Nephron progenitor cell (in vitro differentiated cells): Measurements from ENCODE around the gene GABRD.

Source experiments
- DNase-seq: peaks from one replicate; pipeline ENCODE4 v3.0.0; 2021
- H3K27ac Mint-ChIP-seq: 2 replicates; pipeline ENCODE4 v1.8.0; 2021; ENCODE audit warnings: mild to moderate bottlenecking, moderate library complexity, mixed read lengths
- H3K27me3 Mint-ChIP-seq: 2 replicates; pipeline ENCODE4 v1.8.0; 2021; ENCODE audit warnings: mild to moderate bottlenecking, low read depth, mixed read lengths; ENCODE audit not compliant: poor library complexity
- H3K36me3 Mint-ChIP-seq: 2 replicates; pipeline ENCODE4 v1.8.0; 2021; ENCODE audit warnings: low read depth, mixed read lengths
- H3K4me1 Mint-ChIP-seq: 2 replicates; pipeline ENCODE4 v1.8.0; 2021; ENCODE audit warnings: mixed read lengths
- H3K4me3 Mint-ChIP-seq: 2 replicates; pipeline ENCODE4 v1.8.0; 2021; ENCODE audit warnings: mild to moderate bottlenecking, moderate library complexity, mixed read lengths
- H3K9me3 Mint-ChIP-seq: 2 replicates; pipeline ENCODE4 v1.8.0; 2021; ENCODE audit warnings: mild to moderate bottlenecking, moderate library complexity, mixed read lengths
- CTCF ChIP-seq: fragments of 200-600 bp; sonication (generic); IDR thresholded peaks from 2 replicates; pipeline ENCODE4 v1.5.0; 2021; ENCODE audit warnings: antibody characterized with exemption

The GABRD gene

DNA sequence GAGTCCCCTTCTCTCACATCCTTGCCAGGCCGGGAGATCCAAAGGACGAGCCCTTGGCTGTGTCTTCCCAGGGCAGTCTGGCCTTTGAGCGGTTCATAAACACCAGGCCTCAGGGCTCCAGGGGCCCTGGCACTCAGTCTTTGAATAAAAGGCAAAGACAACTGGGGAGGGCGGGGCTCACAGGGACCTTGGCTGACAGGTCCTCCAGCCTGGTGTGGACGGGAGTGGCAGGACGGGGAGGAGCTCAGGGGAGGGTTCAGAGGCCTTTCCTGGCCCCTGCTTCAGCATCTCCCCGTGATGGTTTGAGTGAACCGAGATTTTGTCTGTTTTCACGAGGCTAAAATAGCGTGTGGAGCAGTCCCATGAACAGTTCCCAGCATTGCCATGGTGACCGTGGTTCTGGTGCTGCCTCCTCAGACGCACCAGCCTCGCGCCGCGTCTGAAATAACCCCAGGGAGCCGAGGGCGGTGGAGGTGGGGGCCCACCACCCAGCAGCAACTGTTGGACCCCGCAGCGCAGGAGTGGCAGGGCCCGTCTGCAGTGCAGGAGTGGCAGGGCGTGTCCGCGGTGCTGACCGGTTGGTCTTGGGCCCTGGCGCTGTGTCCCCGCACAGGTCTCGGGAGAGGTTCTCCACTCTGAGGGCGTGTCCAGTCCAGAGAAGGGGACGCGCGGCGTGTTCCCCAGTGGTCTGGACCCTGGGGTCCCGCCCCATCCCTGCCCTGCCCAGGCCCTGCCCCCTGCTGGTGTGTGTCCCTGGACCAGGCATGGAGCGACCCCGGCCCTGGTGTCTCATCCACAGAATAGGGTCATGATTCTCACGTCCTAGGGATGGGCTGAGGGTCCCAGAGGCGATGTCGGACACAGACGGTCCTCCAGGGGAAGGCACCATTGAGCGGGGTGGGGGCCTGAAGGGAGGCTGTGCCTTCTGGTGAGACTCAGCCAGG lies 24.0 kb downstream of the GABRD start:
- Mint-ChIP-seq H3K27me3 (peaks cover 40% of the 10 kb centered on the region), H3K4me1 (peaks cover 15% of the 10 kb centered on the region), H3K27ac (no peak overlapping the region), H3K36me3 (no peaks in the 10 kb centered on the region), H3K4me3 (no peak overlapping the region), H3K9me3 (peaks cover 3% of the 10 kb centered on the region)
- no peak for DNase-seq
- no peak for TF ChIP-seq CTCF

GRCh38 chr1:2043886-2044285 lies 24.7 kb downstream of the GABRD start:
- H3K4me3 Mint-ChIP-seq, result no peak overlapping the region
- TF ChIP-seq CTCF, result no peak
- no peak for DNase-seq
- H3K27me3 Mint-ChIP-seq, result peaks cover 44% of the 10 kb centered on the region
- no peaks in the 10 kb centered on the region for H3K9me3 Mint-ChIP-seq
- H3K27ac Mint-ChIP-seq, result no peak overlapping the region
- H3K4me1 Mint-ChIP-seq, result peaks cover 20% of the 10 kb centered on the region
- H3K36me3 Mint-ChIP-seq, result no peaks in the 10 kb centered on the region

DNA sequence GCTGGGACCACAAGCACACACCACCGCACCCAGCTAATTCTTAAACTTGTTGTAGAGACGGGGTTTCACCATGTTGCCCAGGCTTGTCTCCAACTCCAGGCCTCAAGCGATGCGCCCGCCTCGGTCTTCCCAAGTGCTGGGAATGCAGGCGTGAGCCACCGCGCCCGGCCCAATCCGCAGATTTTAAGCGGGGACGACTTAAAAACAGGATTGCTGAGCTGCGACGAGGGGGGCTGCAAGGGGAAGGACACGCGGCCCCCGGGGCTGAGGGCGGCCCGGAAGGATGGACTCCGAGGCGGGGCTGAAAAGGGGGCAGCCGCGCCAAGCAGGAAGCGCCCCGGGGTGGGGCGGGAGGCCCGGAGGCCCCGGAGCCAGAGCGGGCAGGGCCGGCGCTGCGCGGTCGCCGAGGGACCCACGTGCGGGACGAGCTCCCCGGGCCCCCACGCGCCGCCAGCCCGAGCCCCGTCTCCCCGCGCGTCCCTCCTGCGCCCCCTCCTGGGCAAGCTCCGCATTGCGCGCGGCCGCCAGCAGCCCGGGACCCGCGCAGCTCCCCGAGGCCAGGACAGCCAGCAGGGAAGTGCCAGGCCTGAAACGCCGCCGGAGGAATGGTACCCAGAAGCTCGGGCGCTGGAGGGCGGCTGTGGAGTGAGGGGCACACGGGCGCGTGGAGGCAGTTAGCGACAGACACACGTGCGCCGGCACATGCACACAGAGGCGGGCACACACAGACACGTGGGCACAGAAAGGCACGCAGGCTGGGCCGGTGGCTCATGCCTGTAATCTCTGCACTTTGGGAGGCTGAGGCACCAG lies 25.6 kb downstream of the GABRD start:
- peaks cover 27% of the 10 kb centered on the region for H3K4me1 Mint-ChIP-seq
- H3K27ac Mint-ChIP-seq, result no peak overlapping the region
- H3K4me3 Mint-ChIP-seq, result no peak overlapping the region
- TF ChIP-seq CTCF, result peak; percentile 61
- no peaks in the 10 kb centered on the region for H3K36me3 Mint-ChIP-seq
- DNase-seq, result peak; percentile 92
- no peaks in the 10 kb centered on the region for H3K9me3 Mint-ChIP-seq
- peaks cover 48% of the 10 kb centered on the region for H3K27me3 Mint-ChIP-seq

DNA sequence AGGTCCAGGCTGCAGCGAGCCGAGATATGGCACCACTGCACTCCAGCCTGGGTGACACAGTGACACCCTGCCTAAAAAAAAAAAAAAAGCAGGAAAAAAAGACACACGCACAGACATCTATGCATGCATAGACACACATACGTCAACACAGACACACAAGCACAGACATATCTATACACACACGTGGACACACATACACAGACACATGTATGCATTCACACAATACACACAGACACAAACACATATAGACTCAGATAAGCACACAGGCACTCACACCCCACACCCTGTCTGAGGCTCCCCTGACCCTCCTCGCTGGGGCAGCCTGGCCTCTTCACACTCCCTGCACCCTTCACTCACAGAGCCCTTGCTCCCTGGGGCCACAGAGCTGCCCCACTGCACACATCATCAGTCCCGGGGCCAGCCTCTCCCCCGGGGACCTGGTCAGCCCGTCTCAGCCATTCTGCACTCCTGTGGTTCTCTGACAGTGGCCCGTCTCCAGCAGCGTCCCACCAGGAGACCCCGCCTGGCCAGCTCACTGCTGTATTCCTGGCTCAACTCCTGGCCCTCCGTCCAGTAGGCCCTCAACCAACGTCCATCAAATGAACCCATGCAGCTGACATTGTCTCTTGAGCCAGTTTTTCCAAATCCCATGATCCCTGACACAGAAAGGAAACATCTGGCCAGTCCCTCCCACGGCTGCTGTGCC lies 26.5 kb downstream of the GABRD start:
- no peak for DNase-seq
- Mint-ChIP-seq H3K27ac (no peak overlapping the region), H3K36me3 (no peaks in the 10 kb centered on the region), H3K4me3 (no peak overlapping the region), H3K9me3 (no peaks in the 10 kb centered on the region), H3K4me1 (peaks cover 27% of the 10 kb centered on the region), H3K27me3 (peaks cover 50% of the 10 kb centered on the region)
- TF ChIP-seq CTCF, result no peak

DNA sequence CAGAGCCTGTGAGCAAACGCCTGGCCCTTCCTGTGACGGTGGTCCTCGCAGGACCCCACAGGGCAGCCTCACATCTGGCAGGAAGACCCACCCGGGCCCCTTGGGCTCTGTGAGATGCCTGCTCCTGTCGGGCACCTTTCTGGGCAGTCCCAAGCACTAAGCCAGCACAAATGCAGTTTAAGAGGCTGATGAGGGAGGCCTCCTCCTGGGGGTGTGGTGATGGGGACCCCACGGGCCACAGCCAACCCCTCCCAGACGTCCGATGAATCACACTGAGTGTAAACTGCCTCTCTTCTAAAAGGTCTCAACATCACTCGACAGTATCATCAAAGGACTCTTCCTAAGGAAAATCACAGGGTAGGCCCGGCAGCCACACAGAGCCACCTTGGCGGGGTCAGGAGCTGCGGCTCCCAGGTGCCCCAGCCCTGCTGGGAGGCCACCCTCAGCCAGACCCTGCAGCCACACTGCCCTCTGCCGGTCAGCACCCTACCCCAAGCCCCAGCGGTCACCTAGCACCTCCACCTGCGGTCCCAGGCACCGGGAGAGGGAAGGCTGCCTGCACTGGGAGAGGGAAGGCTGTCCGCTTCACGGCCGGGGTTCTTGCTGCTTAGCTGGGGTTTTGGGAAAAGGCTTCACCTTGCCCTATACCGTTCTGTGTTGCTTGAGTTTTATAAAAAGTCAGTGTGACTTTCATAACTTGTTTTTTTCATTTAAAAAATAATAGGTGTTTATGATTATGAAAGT lies 27.2 kb downstream of the GABRD start:
- Mint-ChIP-seq H3K4me3 (no peak overlapping the region), H3K27me3 (peaks cover 57% of the 10 kb centered on the region), H3K4me1 (peaks cover 27% of the 10 kb centered on the region), H3K27ac (no peak overlapping the region), H3K36me3 (no peaks in the 10 kb centered on the region), H3K9me3 (no peaks in the 10 kb centered on the region)
- peak; percentile 88 for DNase-seq
- TF ChIP-seq CTCF, result peak; percentile 71
